Measurements from ENCODE around the gene PDGFD. TPM values are rescaled to one million over a fixed set of nuclear protein-coding genes. Genes with fewer than 3 reads are reported as not detected.

PDGFD gene
- total and polyA plus RNA-seq, 4 experiments from 2014 or later = 0.10 TPM; not detected in 3

GRCh38 chr11:103892603-103893002 lies 271.3 kb downstream of the PDGFD start:
- no peak overlapping the region for H3K27ac ChIP-seq (ENCODE audit: low read depth, low read length)
- intact Hi-C loops (cut with micrococcal nuclease) = no loop called here
- Mint-ChIP-seq H3K27ac (no peak overlapping the region), H3K27me3 (no peaks in the 10 kb centered on the region), H3K36me3 (no peaks in the 10 kb centered on the region), H3K4me3 (no peak overlapping the region), H3K9me3 (peaks cover 3 to 19% (median 6%) of the 10 kb centered on the region in 8 donors), H3K4me1 (no peaks in the 10 kb centered on the region)
- no peak for DNase-seq
- no peaks in the 10 kb centered on the region for H3K27me3 ChIP-seq (ENCODE audit: insufficient read depth, low read length)
- no peaks in the 10 kb centered on the region for H3K9me3 ChIP-seq (ENCODE audit: control insufficient read depth in 1 of 2, low read length in 2 of 2)
- H3K4me1 ChIP-seq (ENCODE audit: insufficient read depth, low read length) = no peaks in the 10 kb centered on the region
- no peak overlapping the region for H3K4me3 ChIP-seq (ENCODE audit: low read length in 2 of 2)
- H3K36me3 ChIP-seq (ENCODE audit: insufficient read depth, low read length) = no peaks in the 10 kb centered on the region
- ChIA-PET POLR2A (ENCODE audit: partially characterized antibody) (no interaction called here), CTCF (ENCODE audit: partially characterized antibody) (no interaction called here)

- Histone ChIP-seq H3K9me3 (ENCODE audit: control insufficient read depth in 1 of 2, low read length in 2 of 2) (no peaks in the 10 kb centered on the region), H3K27ac (ENCODE audit: low read depth, low read length) (no peak overlapping the region), H3K36me3 (ENCODE audit: insufficient read depth, low read length) (no peaks in the 10 kb centered on the region), H3K4me1 (ENCODE audit: insufficient read depth, low read length) (no peaks in the 10 kb centered on the region), H3K27me3 (ENCODE audit: insufficient read depth, low read length) (no peaks in the 10 kb centered on the region), H3K4me3 (ENCODE audit: low read length in 2 of 2) (no peak overlapping the region)
- POLR2A ChIA-PET (ENCODE audit: partially characterized antibody) = no interaction called here
- intact Hi-C loops (cut with micrococcal nuclease) = no loop called here
- DNase-seq = no peak
- no peaks in the 10 kb centered on the region for H3K36me3 Mint-ChIP-seq
- H3K27ac Mint-ChIP-seq = no peak overlapping the region
- H3K27me3 Mint-ChIP-seq = no peaks in the 10 kb centered on the region
- no peaks in the 10 kb centered on the region for H3K4me1 Mint-ChIP-seq
- peaks cover 3 to 19% (median 6%) of the 10 kb centered on the region in 8 donors for H3K9me3 Mint-ChIP-seq
- CTCF ChIA-PET (ENCODE audit: partially characterized antibody) = no interaction called here
- no peak overlapping the region for H3K4me3 Mint-ChIP-seq
Observed at GRCh38 chr11:103890654-103891053, 273.3 kb downstream of the PDGFD start.

GRCh38 chr11:103889679-103890078 lies 274.3 kb downstream of the PDGFD start:
- H3K27me3 Mint-ChIP-seq = no peaks in the 10 kb centered on the region
- H3K36me3 Mint-ChIP-seq = no peaks in the 10 kb centered on the region
- H3K4me1 Mint-ChIP-seq = no peaks in the 10 kb centered on the region
- intact Hi-C loops (cut with micrococcal nuclease) = no loop called here
- Histone ChIP-seq H3K9me3 (ENCODE audit: control insufficient read depth in 1 of 2, low read length in 2 of 2) (no peaks in the 10 kb centered on the region), H3K4me1 (ENCODE audit: insufficient read depth, low read length) (no peaks in the 10 kb centered on the region), H3K4me3 (ENCODE audit: low read length in 2 of 2) (no peak overlapping the region), H3K36me3 (ENCODE audit: insufficient read depth, low read length) (no peaks in the 10 kb centered on the region), H3K27ac (ENCODE audit: low read depth, low read length) (no peak overlapping the region), H3K27me3 (ENCODE audit: insufficient read depth, low read length) (no peaks in the 10 kb centered on the region)
- CTCF ChIA-PET (ENCODE audit: partially characterized antibody) = no interaction called here
- POLR2A ChIA-PET (ENCODE audit: partially characterized antibody) = no interaction called here
- H3K27ac Mint-ChIP-seq = no peak overlapping the region
- H3K4me3 Mint-ChIP-seq = no peak overlapping the region
- H3K9me3 Mint-ChIP-seq = peaks cover 3 to 19% (median 6%) of the 10 kb centered on the region in 8 donors
- no peak for DNase-seq

GRCh38 chr11:103888541-103888951 lies 275.4 kb downstream of the PDGFD start:
- ChIA-PET CTCF (ENCODE audit: partially characterized antibody) (no interaction called here), POLR2A (ENCODE audit: partially characterized antibody) (no interaction called here)
- no peaks in the 10 kb centered on the region for H3K9me3 ChIP-seq (ENCODE audit: control insufficient read depth in 1 of 2, low read length in 2 of 2)
- H3K27me3 ChIP-seq (ENCODE audit: insufficient read depth, low read length) = no peaks in the 10 kb centered on the region
- Mint-ChIP-seq H3K9me3 (peaks cover 3 to 19% (median 6%) of the 10 kb centered on the region in 8 donors), H3K27me3 (no peaks in the 10 kb centered on the region), H3K27ac (no peak overlapping the region), H3K4me3 (no peak overlapping the region), H3K36me3 (no peaks in the 10 kb centered on the region), H3K4me1 (no peaks in the 10 kb centered on the region)
- no peak for DNase-seq
- intact Hi-C loops (cut with micrococcal nuclease) = no loop called here
- H3K36me3 ChIP-seq (ENCODE audit: insufficient read depth, low read length) = no peaks in the 10 kb centered on the region
- no peak overlapping the region for H3K27ac ChIP-seq (ENCODE audit: low read depth, low read length)
- no peaks in the 10 kb centered on the region for H3K4me1 ChIP-seq (ENCODE audit: insufficient read depth, low read length)
- H3K4me3 ChIP-seq (ENCODE audit: low read length in 2 of 2) = no peak overlapping the region

GRCh38 chr11:103887001-103887658 lies 276.8 kb downstream of the PDGFD start:
- no peaks in the 10 kb centered on the region for H3K36me3 ChIP-seq (ENCODE audit: insufficient read depth, low read length)
- H3K27ac ChIP-seq (ENCODE audit: low read depth, low read length) = no peak overlapping the region
- no peaks in the 10 kb centered on the region for H3K36me3 Mint-ChIP-seq
- no peaks in the 10 kb centered on the region for H3K9me3 ChIP-seq (ENCODE audit: control insufficient read depth in 1 of 2, low read length in 2 of 2)
- peaks cover 3 to 19% (median 5%) of the 10 kb centered on the region in 8 donors for H3K9me3 Mint-ChIP-seq
- DNase-seq = no peak
- no peaks in the 10 kb centered on the region for H3K4me1 Mint-ChIP-seq
- no peaks in the 10 kb centered on the region for H3K4me1 ChIP-seq (ENCODE audit: insufficient read depth, low read length)
- CTCF ChIA-PET (ENCODE audit: partially characterized antibody) = no interaction called here
- no peak overlapping the region for H3K4me3 ChIP-seq (ENCODE audit: low read length in 2 of 2)
- H3K27me3 Mint-ChIP-seq = no peaks in the 10 kb centered on the region
- H3K4me3 Mint-ChIP-seq = no peak overlapping the region
- POLR2A ChIA-PET (ENCODE audit: partially characterized antibody) = no interaction called here
- intact Hi-C loops (cut with micrococcal nuclease) = no loop called here
- H3K27ac Mint-ChIP-seq = no peak overlapping the region
- no peaks in the 10 kb centered on the region for H3K27me3 ChIP-seq (ENCODE audit: insufficient read depth, low read length)

GRCh38 chr11:103883856-103884255 lies 280.1 kb downstream of the PDGFD start:
- H3K27me3 Mint-ChIP-seq = no peaks in the 10 kb centered on the region
- no peak for DNase-seq
- H3K4me1 Mint-ChIP-seq = no peaks in the 10 kb centered on the region
- H3K27me3 ChIP-seq (ENCODE audit: insufficient read depth, low read length) = no peaks in the 10 kb centered on the region
- H3K4me3 ChIP-seq (ENCODE audit: low read length in 2 of 2) = no peak overlapping the region
- no peak overlapping the region for H3K27ac Mint-ChIP-seq
- no peaks in the 10 kb centered on the region for H3K4me1 ChIP-seq (ENCODE audit: insufficient read depth, low read length)
- ChIA-PET CTCF (ENCODE audit: partially characterized antibody) (no interaction called here), POLR2A (ENCODE audit: partially characterized antibody) (no interaction called here)
- H3K36me3 Mint-ChIP-seq = no peaks in the 10 kb centered on the region
- no peak overlapping the region for H3K4me3 Mint-ChIP-seq
- intact Hi-C loops (cut with micrococcal nuclease) = no loop called here
- peaks cover 0 to 5% (median 0%) of the 10 kb centered on the region in 8 donors for H3K9me3 Mint-ChIP-seq
- no peak overlapping the region for H3K27ac ChIP-seq (ENCODE audit: low read depth, low read length)
- no peaks in the 10 kb centered on the region for H3K36me3 ChIP-seq (ENCODE audit: insufficient read depth, low read length)
- H3K9me3 ChIP-seq (ENCODE audit: control insufficient read depth in 1 of 2, low read length in 2 of 2) = no peaks in the 10 kb centered on the region

- H3K4me3 Mint-ChIP-seq = no peak overlapping the region
- DNase-seq = no peak
- no peaks in the 10 kb centered on the region for H3K27me3 Mint-ChIP-seq
- no peaks in the 10 kb centered on the region for H3K4me1 ChIP-seq (ENCODE audit: insufficient read depth, low read length)
- H3K4me3 ChIP-seq (ENCODE audit: low read length in 2 of 2) = no peak overlapping the region
- H3K9me3 Mint-ChIP-seq = peaks cover 0 to 2% (median 0%) of the 10 kb centered on the region in 8 donors
- no peaks in the 10 kb centered on the region for H3K36me3 Mint-ChIP-seq
- H3K27ac ChIP-seq (ENCODE audit: low read depth, low read length) = no peak overlapping the region
- intact Hi-C loops (cut with micrococcal nuclease) = no loop called here
- CTCF ChIA-PET (ENCODE audit: partially characterized antibody) = no interaction called here
- no peaks in the 10 kb centered on the region for H3K9me3 ChIP-seq (ENCODE audit: control insufficient read depth in 1 of 2, low read length in 2 of 2)
- POLR2A ChIA-PET (ENCODE audit: partially characterized antibody) = no interaction called here
- H3K4me1 Mint-ChIP-seq = no peaks in the 10 kb centered on the region
- H3K27me3 ChIP-seq (ENCODE audit: insufficient read depth, low read length) = no peaks in the 10 kb centered on the region
- no peaks in the 10 kb centered on the region for H3K36me3 ChIP-seq (ENCODE audit: insufficient read depth, low read length)
- H3K27ac Mint-ChIP-seq = no peak overlapping the region
Observed at GRCh38 chr11:103883291-103883690, 280.7 kb downstream of the PDGFD start.

- POLR2A ChIA-PET (ENCODE audit: partially characterized antibody) = no interaction called here
- H3K4me3 ChIP-seq (ENCODE audit: low read length in 2 of 2) = no peak overlapping the region
Observed at GRCh38 chr11:103881584-103881983, 282.4 kb downstream of the PDGFD start.

More at GRCh38 chr11:103881584-103881983, 282.4 kb downstream of the PDGFD start:
- Histone ChIP-seq H3K9me3 (ENCODE audit: control insufficient read depth in 1 of 2, low read length in 2 of 2) (no peaks in the 10 kb centered on the region), H3K4me1 (ENCODE audit: insufficient read depth, low read length) (no peaks in the 10 kb centered on the region), H3K27ac (ENCODE audit: low read depth, low read length) (no peak overlapping the region), H3K27me3 (ENCODE audit: insufficient read depth, low read length) (no peaks in the 10 kb centered on the region), H3K36me3 (ENCODE audit: insufficient read depth, low read length) (no peaks in the 10 kb centered on the region)
- Mint-ChIP-seq H3K27ac (no peak overlapping the region), H3K27me3 (no peaks in the 10 kb centered on the region), H3K4me1 (no peaks in the 10 kb centered on the region), H3K4me3 (no peak overlapping the region), H3K9me3 (peaks cover 0 to 3% (median 0%) of the 10 kb centered on the region in 8 donors), H3K36me3 (no peaks in the 10 kb centered on the region)
- CTCF ChIA-PET (ENCODE audit: partially characterized antibody) = no interaction called here
- no peak for DNase-seq
- intact Hi-C loops (cut with micrococcal nuclease) = no loop called here

Data from CD4-positive, alpha-beta memory T cell (primary cell).